B cell (primary cell): ENCODE data around the gene NRF1. TPM values are rescaled to one million over a fixed set of nuclear protein-coding genes. Genes with fewer than 3 reads are reported as not detected.

Experiments
- ATAC-seq: fragments of 200-7000 bp; cut with Tn5 transposase; one replicate; pipeline ENCODE4 v1.10.0; 2021; ENCODE audit warnings: low read depth, mild to moderate bottlenecking, moderate number of reproducible peaks, moderate library complexity
- CTCF ChIA-PET: fragments of 350-600 bp; sonication (Branson Sonifier 250); formaldehyde crosslinking; loops from one replicate; lab custom pipeline; 2021; ENCODE audit warnings: antibody characterized with exemption, inconsistent platforms; lab: Charles Lee
- POLR2A ChIA-PET: fragments of 350-600 bp; sonication (Branson Sonifier 250); formaldehyde crosslinking; loops from one replicate; lab custom pipeline; 2021; ENCODE audit warnings: antibody characterized with exemption; lab: Charles Lee
- DNase-seq: peaks from one replicate; pipeline ENCODE4 v3.0.0; 2013
- H2AFZ ChIP-seq: 2 replicates; pipeline ENCODE4 v1.6.1; 2012; ENCODE audit warnings: mild to moderate bottlenecking, low read depth, low read length; ENCODE audit not compliant: insufficient read depth, poor library complexity, severe bottlenecking
- H3K27ac ChIP-seq, 2 donors: 1 replicate in 1 of 2; 2 replicates in 1 of 2; pipeline ENCODE4 v1.5.1; 2012 to 2013; ENCODE audit warnings: low read length in 2 of 2, mild to moderate bottlenecking in 2 of 2, moderate library complexity in 1 of 2
- H3K27me3 ChIP-seq, 4 experiments: fragments of 200-600 bp in 1 of 4; sonication (generic) in 1 of 4; replicated peaks in 1 of 4; 1 replicate in 2 of 4; 2 replicates in 2 of 4; pipeline versions ENCODE4 v1.6.1 to v1.7.0; 2013 to 2016; ENCODE audit warnings: low read length in 3 of 4, mild to moderate bottlenecking in 2 of 4, mixed read lengths in 1 of 4, moderate library complexity in 1 of 4; ENCODE audit not compliant: insufficient read depth in 4 of 4, control insufficient read depth in 3 of 4; ENCODE audit errors: control extremely low read depth in 1 of 4
- H3K36me3 ChIP-seq, 2 experiments: replicated peaks in 1 of 2; 1 replicate in 1 of 2; 2 replicates in 1 of 2; pipeline versions ENCODE4 v1.6.1 to v1.7.1; 2013; ENCODE audit warnings: low read length in 1 of 2; ENCODE audit not compliant: insufficient read depth in 2 of 2, control insufficient read depth in 1 of 2; ENCODE audit errors: control extremely low read depth in 1 of 2, extremely low read depth in 1 of 2
- H3K4me1 ChIP-seq, 2 donors: fragments of 200-600 bp in 1 of 2; sonication (generic) in 1 of 2; 1 replicate in 1 of 2; 2 replicates in 1 of 2; pipeline versions ENCODE4 v1.5.1 to v1.6.1; 2013 to 2017; ENCODE audit warnings: low read length in 2 of 2; ENCODE audit not compliant: control insufficient read depth in 2 of 2, insufficient read depth in 2 of 2
- H3K4me2 ChIP-seq: replicated peaks from 2 replicates; pipeline ENCODE3; 2012; ENCODE audit warnings: mild to moderate bottlenecking, low read depth, low read length; ENCODE audit not compliant: poor library complexity, severe bottlenecking
- H3K4me3 ChIP-seq, 5 experiments: fragments of 200-600 bp in 1 of 5; sonication (generic) in 1 of 5; 1 replicate in 3 of 5; 2 replicates in 2 of 5; pipeline versions ENCODE4 v1.5.1 to v1.7.0; 2011 to 2016; ENCODE audit warnings: low read length in 4 of 5, mild to moderate bottlenecking in 4 of 5, low read depth in 2 of 5, control low read depth in 1 of 5, moderate library complexity in 1 of 5; ENCODE audit not compliant: insufficient read depth in 1 of 5; ENCODE audit errors: control extremely low read depth in 1 of 5, extremely low read depth in 1 of 5
- H3K79me2 ChIP-seq: fragments of 200-600 bp; sonication (generic); one replicate; pipeline ENCODE4 v1.6.0; 2016; ENCODE audit warnings: low read length; ENCODE audit not compliant: control insufficient read depth, insufficient read depth
- H3K9ac ChIP-seq: fragments of 200-600 bp; sonication (generic); 2 replicates; pipeline ENCODE4 v1.6.1; 2017; ENCODE audit warnings: mild to moderate bottlenecking, low read length, moderate library complexity
- H3K9me3 ChIP-seq, 3 donors: one replicate each; pipeline versions ENCODE4 v1.6.1 to v1.7.1; 2013; ENCODE audit warnings: low read length in 2 of 3; ENCODE audit not compliant: control insufficient read depth in 2 of 3, insufficient read depth in 1 of 3; ENCODE audit errors: control extremely low read depth in 1 of 3
- H4K20me1 ChIP-seq: 2 replicates; pipeline ENCODE4 v1.6.0; 2012; ENCODE audit warnings: mild to moderate bottlenecking, low read length; ENCODE audit not compliant: insufficient read depth, control insufficient read depth, poor library complexity, severe bottlenecking
- H3K27ac Mint-ChIP-seq: one replicate; pipeline ENCODE4 v1.8.0; 2021; ENCODE audit warnings: mixed read lengths
- H3K27me3 Mint-ChIP-seq: one replicate; pipeline ENCODE4 v1.8.0; 2021; ENCODE audit warnings: mixed read lengths
- H3K4me1 Mint-ChIP-seq: one replicate; pipeline ENCODE4 v1.8.0; 2021; ENCODE audit warnings: mixed read lengths
- H3K4me3 Mint-ChIP-seq: one replicate; pipeline ENCODE4 v1.8.0; 2021; ENCODE audit warnings: mixed read lengths
- H3K9me3 Mint-ChIP-seq: one replicate; pipeline ENCODE4 v1.8.0; 2022; ENCODE audit warnings: mixed read lengths; ENCODE audit not compliant: insufficient read depth
- EZH2 ChIP-seq: IDR thresholded peaks from 2 replicates; pipeline ENCODE4 v1.6.1; 2012; ENCODE audit warnings: borderline replicate concordance, low read depth, mild to moderate bottlenecking, moderate library complexity, low read length; ENCODE audit not compliant: insufficient read depth, poor library complexity, severe bottlenecking
- WGBS: methylation state at CpG from one replicate; pipeline ENCODE4 v1.1.5; 2013; ENCODE audit warnings: missing lambda C conversion rate; ENCODE audit not compliant: insufficient coverage; 5-methylcytosine and 5-hydroxymethylcytosine counted together
- intact Hi-C: fragments of 100-400 bp; cut with micrococcal nuclease; formaldehyde crosslinking; loops from one replicate; pipeline ENCODE4 v1.10.0; 2022
- polyA plus RNA-seq: library from polyadenylated mRNA; depleted of rRNA; stranded (reverse); fragments of >200 nt; gene quantifications from 2 replicates; pipeline ENCODE4 v1.2.3, GENCODE V29; 2012
- total RNA-seq, 2 donors: library from RNA; stranded (reverse); fragments of 120-200 nt in 1 of 2; gene quantifications; 1 replicate in 1 of 2; 2 replicates in 1 of 2; pipeline versions ENCODE4 v1.2.3 to v1.2.4, GENCODE V29; 2013 to 2022
- TF ChIP-seq, protein P1 (sequence below): fragments of 200-600 bp; IDR thresholded peaks from one replicate; pipeline ENCODE4 v1.8.0; 2022; ENCODE audit warnings: antibody characterized with exemption, mild to moderate bottlenecking

The NRF1 gene
- total and polyA plus RNA-seq, 2 donors (not counting 1 experiment from before 2014, with no cell fraction given): 19.6 to 53.0 TPM

DNA sequence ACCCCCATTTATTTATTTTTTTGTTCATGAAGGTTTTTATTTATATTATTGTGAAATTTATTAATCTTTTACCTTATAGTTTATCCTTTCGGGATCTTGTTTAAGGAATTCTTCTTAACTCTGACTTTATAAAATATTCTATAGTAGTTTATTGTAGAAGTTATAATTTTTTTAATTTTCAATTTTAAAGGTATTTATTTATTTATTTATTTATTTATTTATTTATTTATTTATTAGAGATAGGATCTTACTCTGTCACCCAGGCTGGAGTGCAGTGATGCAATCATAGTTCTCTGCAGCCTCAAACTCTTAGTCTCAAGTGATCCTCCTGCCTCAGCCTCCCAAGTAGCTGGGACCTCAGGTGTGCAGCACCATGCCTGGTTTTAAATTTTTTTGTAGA lies 56.0 kb downstream of the NRF1 start:
- DNase-seq (no peak), ATAC-seq (no peak)
- Histone ChIP-seq H3K79me2 (peaks cover 13% of the 10 kb centered on the region), H3K27ac (no peak overlapping the region), H3K4me2 (no peak overlapping the region), H3K36me3 (peaks cover 0 to 14% of the 10 kb centered on the region in 2 experiments), H3K4me1 (no peaks in the 10 kb centered on the region), H4K20me1 (peaks cover 6% of the 10 kb centered on the region), H3K9me3 (no peaks in the 10 kb centered on the region), H2AFZ (no peak overlapping the region), H3K9ac (no peak overlapping the region), H3K27me3 (no peaks in the 10 kb centered on the region), H3K4me3 (no peak overlapping the region)
- intact Hi-C loops: loop anchor here (10.0 kb wide), 1 partner anchor 347 kb away; no protein-coding TSS in a partner anchor
- WGBS: no CpG with 5 or more reads among the region's 1 CpG
- Mint-ChIP-seq H3K4me1 (peaks cover 4% of the 10 kb centered on the region), H3K4me3 (no peak overlapping the region), H3K27me3 (no peaks in the 10 kb centered on the region), H3K9me3 (no peaks in the 10 kb centered on the region), H3K27ac (no peak overlapping the region)
- CTCF ChIA-PET: no interaction called here
- no peak for TF ChIP-seq EZH2
- TF ChIP-seq, protein P1, sequence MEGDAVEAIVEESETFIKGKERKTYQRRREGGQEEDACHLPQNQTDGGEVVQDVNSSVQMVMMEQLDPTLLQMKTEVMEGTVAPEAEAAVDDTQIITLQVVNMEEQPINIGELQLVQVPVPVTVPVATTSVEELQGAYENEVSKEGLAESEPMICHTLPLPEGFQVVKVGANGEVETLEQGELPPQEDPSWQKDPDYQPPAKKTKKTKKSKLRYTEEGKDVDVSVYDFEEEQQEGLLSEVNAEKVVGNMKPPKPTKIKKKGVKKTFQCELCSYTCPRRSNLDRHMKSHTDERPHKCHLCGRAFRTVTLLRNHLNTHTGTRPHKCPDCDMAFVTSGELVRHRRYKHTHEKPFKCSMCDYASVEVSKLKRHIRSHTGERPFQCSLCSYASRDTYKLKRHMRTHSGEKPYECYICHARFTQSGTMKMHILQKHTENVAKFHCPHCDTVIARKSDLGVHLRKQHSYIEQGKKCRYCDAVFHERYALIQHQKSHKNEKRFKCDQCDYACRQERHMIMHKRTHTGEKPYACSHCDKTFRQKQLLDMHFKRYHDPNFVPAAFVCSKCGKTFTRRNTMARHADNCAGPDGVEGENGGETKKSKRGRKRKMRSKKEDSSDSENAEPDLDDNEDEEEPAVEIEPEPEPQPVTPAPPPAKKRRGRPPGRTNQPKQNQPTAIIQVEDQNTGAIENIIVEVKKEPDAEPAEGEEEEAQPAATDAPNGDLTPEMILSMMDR: no peak
- POLR2A ChIA-PET: no interaction called here

- Histone ChIP-seq H3K4me3 (no peak overlapping the region), H3K79me2 (peaks cover 13% of the 10 kb centered on the region), H3K27ac (no peak overlapping the region), H3K36me3 (peaks cover 0 to 31% of the 10 kb centered on the region in 2 experiments), H3K4me1 (no peaks in the 10 kb centered on the region), H3K9me3 (peaks cover 0 to 9% (median 0%) of the 10 kb centered on the region in 3 donors), H3K27me3 (no peaks in the 10 kb centered on the region), H2AFZ (no peak overlapping the region), H3K4me2 (no peak overlapping the region), H3K9ac (no peak overlapping the region), H4K20me1 (peaks cover 3% of the 10 kb centered on the region)
- Mint-ChIP-seq H3K27me3 (no peaks in the 10 kb centered on the region), H3K9me3 (peaks cover 2% of the 10 kb centered on the region), H3K4me3 (no peak overlapping the region), H3K27ac (no peak overlapping the region), H3K4me1 (peaks cover under 1% of the 10 kb centered on the region)
- no CpG with 5 or more reads among the region's 2 CpGs for WGBS
- intact Hi-C loops: loop anchor here (10.0 kb wide), 1 partner anchor 345 kb away; no protein-coding TSS in a partner anchor
- DNase-seq: no peak
- POLR2A ChIA-PET: no interaction called here
- ATAC-seq: no peak
- TF ChIP-seq, protein P1: no peak
- TF ChIP-seq EZH2: no peak
- CTCF ChIA-PET: no interaction called here
These were observed 58.4 kb downstream of the NRF1 start for GRCh38 chr7:129669901-129670300.
